GM19467 (cell line): ENCODE data around the gene RPGRIP1.
"Not testable (repeated sequence)": the region's sequence is repeated elsewhere in the genome, so short reads cannot be mapped to it uniquely, and the experiment has no call there.

Experiments
- ATAC-seq: cut with Tn5 transposase; IDR thresholded peaks from one replicate; pipeline ENCODE4 v1.9.1; 2021; ENCODE audit warnings: mild to moderate bottlenecking, moderate library complexity; ENCODE audit not compliant: unreplicated experiment

The RPGRIP1 gene

GRCh38 chr14:21258005-21258888, 21.6 kb upstream of the RPGRIP1 start:
- no peak for ATAC-seq

GRCh38 chr14:21258889-21259787, 20.7 kb upstream of the RPGRIP1 start:
- no peak for ATAC-seq

- ATAC-seq: no peak
Observed at GRCh38 chr14:21261824-21262223, 18.1 kb upstream of the RPGRIP1 start.

GRCh38 chr14:21262410-21262809, 17.5 kb upstream of the RPGRIP1 start:
- no peak for ATAC-seq

- peak; percentile 5 for ATAC-seq
Observed at GRCh38 chr14:21263284-21264024, 16.4 kb upstream of the RPGRIP1 start.

GRCh38 chr14:21264025-21264801, 15.7 kb upstream of the RPGRIP1 start:
- peak; percentile 61 for ATAC-seq

GRCh38 chr14:21267431-21267845, 12.4 kb upstream of the RPGRIP1 start:
- ATAC-seq: no peak

GRCh38 chr14:21267886-21268616, 11.8 kb upstream of the RPGRIP1 start:
- ATAC-seq: no peak

- no peak for ATAC-seq
Observed at GRCh38 chr14:21268617-21269251, 11.1 kb upstream of the RPGRIP1 start.

GRCh38 chr14:21269252-21270046, 10.4 kb upstream of the RPGRIP1 start, which contains the start of gene HNRNPC:
Gene HNRNPC (minus strand): TSS chr14:21269442. CDS start chr14:21234193, 35,249 bp downstream.
- ATAC-seq: peak; percentile 94

GRCh38 chr14:21272661-21273060, 7.2 kb upstream of the RPGRIP1 start:
- ATAC-seq: not testable (repeated sequence)

- no peak for ATAC-seq
Observed at GRCh38 chr14:21275261-21275858, 4.5 kb upstream of the RPGRIP1 start.

GRCh38 chr14:21278632-21279031, 1.3 kb upstream of the RPGRIP1 start:
- ATAC-seq: no peak

- ATAC-seq: not testable (repeated sequence)
Observed at GRCh38 chr14:21281917-21282316, 2.0 kb downstream of the RPGRIP1 start.

- not testable (repeated sequence) for ATAC-seq
Observed at GRCh38 chr14:21286516-21286915, 6.6 kb downstream of the RPGRIP1 start.

- ATAC-seq: no peak
Observed at GRCh38 chr14:21287168-21287567, 7.3 kb downstream of the RPGRIP1 start.

GRCh38 chr14:21294026-21294425, 14.1 kb downstream of the RPGRIP1 start:
- ATAC-seq: not testable (repeated sequence)

GRCh38 chr14:21298358-21298757, 18.5 kb downstream of the RPGRIP1 start:
- ATAC-seq: no peak
